Neural progenitor cell (in vitro differentiated cells): ENCODE results near the gene KCTD16.

Experiments used
- EZH2 ChIP-seq: fragments of 200-600 bp; sonication (generic); IDR thresholded peaks from 2 replicates; pipeline ENCODE4 v1.6.1; 2017; ENCODE audit warnings: antibody characterized with exemption, mild to moderate bottlenecking, moderate library complexity
- EZH2phosphoT487 ChIP-seq: fragments of 200-600 bp; sonication (generic); IDR thresholded peaks from 2 replicates; pipeline ENCODE4 v1.6.1; 2017; ENCODE audit warnings: antibody characterized with exemption
- TF ChIP-seq, protein P1 (sequence below): fragments of 200-600 bp; sonication (generic); IDR thresholded peaks from 2 replicates; pipeline ENCODE4 v1.5.1; 2017; ENCODE audit warnings: antibody characterized with exemption, mild to moderate bottlenecking

DNA sequence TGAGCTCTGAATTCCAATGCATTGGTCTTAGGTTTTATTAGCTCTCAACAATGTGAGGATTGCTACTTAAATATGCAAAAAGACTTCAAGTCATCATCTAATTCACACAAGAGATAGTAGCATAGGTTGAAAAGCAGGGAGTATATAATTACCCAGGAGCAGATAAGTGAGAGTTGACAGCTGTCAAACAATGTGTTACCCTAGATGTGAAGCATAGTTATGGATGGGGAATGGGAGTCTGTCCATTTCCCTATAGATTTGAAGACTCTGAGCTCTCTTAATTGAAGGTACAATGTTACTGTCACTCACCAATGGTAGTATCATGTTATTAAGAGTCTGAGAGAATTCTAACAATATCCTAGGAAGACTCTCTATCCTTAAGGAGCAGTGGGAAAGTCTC is 160.7 kb downstream of the KCTD16 start:
- TF ChIP-seq, protein P1, sequence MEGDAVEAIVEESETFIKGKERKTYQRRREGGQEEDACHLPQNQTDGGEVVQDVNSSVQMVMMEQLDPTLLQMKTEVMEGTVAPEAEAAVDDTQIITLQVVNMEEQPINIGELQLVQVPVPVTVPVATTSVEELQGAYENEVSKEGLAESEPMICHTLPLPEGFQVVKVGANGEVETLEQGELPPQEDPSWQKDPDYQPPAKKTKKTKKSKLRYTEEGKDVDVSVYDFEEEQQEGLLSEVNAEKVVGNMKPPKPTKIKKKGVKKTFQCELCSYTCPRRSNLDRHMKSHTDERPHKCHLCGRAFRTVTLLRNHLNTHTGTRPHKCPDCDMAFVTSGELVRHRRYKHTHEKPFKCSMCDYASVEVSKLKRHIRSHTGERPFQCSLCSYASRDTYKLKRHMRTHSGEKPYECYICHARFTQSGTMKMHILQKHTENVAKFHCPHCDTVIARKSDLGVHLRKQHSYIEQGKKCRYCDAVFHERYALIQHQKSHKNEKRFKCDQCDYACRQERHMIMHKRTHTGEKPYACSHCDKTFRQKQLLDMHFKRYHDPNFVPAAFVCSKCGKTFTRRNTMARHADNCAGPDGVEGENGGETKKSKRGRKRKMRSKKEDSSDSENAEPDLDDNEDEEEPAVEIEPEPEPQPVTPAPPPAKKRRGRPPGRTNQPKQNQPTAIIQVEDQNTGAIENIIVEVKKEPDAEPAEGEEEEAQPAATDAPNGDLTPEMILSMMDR: no peak
- TF ChIP-seq EZH2: no peak
- TF ChIP-seq EZH2phosphoT487: no peak
